HG03439 (cell line): ENCODE results near the gene KMT2B.

Source experiments
- ATAC-seq: cut with Tn5 transposase; IDR thresholded peaks from one replicate; pipeline ENCODE4 v1.9.1; 2021; ENCODE audit warnings: mild to moderate bottlenecking, moderate library complexity; ENCODE audit not compliant: unreplicated experiment

KMT2B gene

GRCh38 chr19:35727053-35727955, 9.5 kb downstream of the KMT2B start:
- ATAC-seq = no peak

- ATAC-seq = no peak
Observed at GRCh38 chr19:35727956-35728706, 10.3 kb downstream of the KMT2B start.

GRCh38 chr19:35729021-35729420, 11.2 kb downstream of the KMT2B start:
- ATAC-seq = no peak

- no peak for ATAC-seq
Observed at GRCh38 chr19:35729763-35730162, 12.0 kb downstream of the KMT2B start.

GRCh38 chr19:35730326-35730725, 12.5 kb downstream of the KMT2B start:
- no peak for ATAC-seq

- ATAC-seq = no peak
Observed at GRCh38 chr19:35731353-35731752, 13.6 kb downstream of the KMT2B start.

GRCh38 chr19:35731779-35732405, 14.1 kb downstream of the KMT2B start:
- ATAC-seq = no peak

- no peak for ATAC-seq
Observed at GRCh38 chr19:35732540-35733179, 14.9 kb downstream of the KMT2B start.

- ATAC-seq = no peak
Observed at GRCh38 chr19:35733180-35734125, 15.7 kb downstream of the KMT2B start.

- no peak for ATAC-seq
Observed at GRCh38 chr19:35734273-35734672, 16.5 kb downstream of the KMT2B start.

- no peak for ATAC-seq
Observed at GRCh38 chr19:35734889-35735288, 17.1 kb downstream of the KMT2B start.

- ATAC-seq = no peak
Observed at GRCh38 chr19:35736913-35737886, 19.4 kb downstream of the KMT2B start.

- ATAC-seq = no peak
Observed at GRCh38 chr19:35738021-35738886, 20.5 kb downstream of the KMT2B start.

- no peak for ATAC-seq
Observed at GRCh38 chr19:35738887-35739229, 21.1 kb downstream of the KMT2B start.

- ATAC-seq = no peak
Observed at GRCh38 chr19:35739275-35740107, 21.7 kb downstream of the KMT2B start.

GRCh38 chr19:35740108-35740422, 22.3 kb downstream of the KMT2B start:
- ATAC-seq = no peak
